Smooth muscle cell (in vitro differentiated cells): ENCODE data around the gene DIRAS2. TPM values are rescaled to one million over a fixed set of nuclear protein-coding genes. Genes with fewer than 3 reads are reported as not detected.

ENCODE experiments used
- DNase-seq: peaks from one replicate; lab custom pipeline; 2025; ENCODE audit not compliant: unreplicated experiment; lab: John Stamatoyannopoulos, UW
- H2AFZ ChIP-seq: fragments of 200-600 bp; sonication (generic); 2 replicates; pipeline ENCODE4 v1.6.0; 2016; ENCODE audit warnings: antibody characterized with exemption, low read depth, mild to moderate bottlenecking
- H3F3A ChIP-seq: fragments of 200-600 bp; sonication (generic); 2 replicates; pipeline ENCODE4 v1.6.0; 2017; ENCODE audit warnings: antibody characterized with exemption, low read depth
- H3K27ac ChIP-seq: fragments of 200-600 bp; sonication (generic); 2 replicates; pipeline ENCODE4 v1.5.1; 2016; ENCODE audit warnings: low read depth, mild to moderate bottlenecking
- H3K27me3 ChIP-seq: fragments of 200-600 bp; sonication (generic); 2 replicates; pipeline ENCODE4 v1.6.1; 2016; ENCODE audit warnings: low read depth, mild to moderate bottlenecking
- H3K36me3 ChIP-seq: fragments of 200-600 bp; sonication (generic); 2 replicates; pipeline ENCODE4 v1.5.1; 2016; ENCODE audit warnings: low read depth
- H3K4me1 ChIP-seq: fragments of 200-600 bp; sonication (generic); 2 replicates; pipeline ENCODE4 v1.5.1; 2016; ENCODE audit warnings: low read depth
- H3K4me2 ChIP-seq: fragments of 200-600 bp; sonication (generic); 2 replicates; pipeline ENCODE4 v1.6.0; 2016; ENCODE audit warnings: mild to moderate bottlenecking
- H3K4me3 ChIP-seq: fragments of 200-600 bp; sonication (generic); 2 replicates; pipeline ENCODE4 v1.5.1; 2016; ENCODE audit warnings: mild to moderate bottlenecking
- H3K79me2 ChIP-seq: fragments of 200-600 bp; sonication (generic); 2 replicates; pipeline ENCODE4 v1.6.0; 2016; ENCODE audit warnings: low read depth, mild to moderate bottlenecking
- H3K9ac ChIP-seq: fragments of 200-600 bp; sonication (generic); 2 replicates; pipeline ENCODE4 v1.6.0; 2016; ENCODE audit warnings: low read depth
- H3K9me3 ChIP-seq: fragments of 200-600 bp; sonication (generic); replicated peaks from 2 replicates; pipeline ENCODE4 v1.5.1; 2016; ENCODE audit warnings: low read depth
- H4K20me1 ChIP-seq: fragments of 200-600 bp; sonication (generic); 2 replicates; pipeline ENCODE4 v1.6.0; 2016; ENCODE audit warnings: low read depth
- WGBS: methylation state at CpG from one replicate; pipeline ENCODE4 v1.1.7; 2016; ENCODE audit warnings: low lambda C conversion rate; 5-methylcytosine and 5-hydroxymethylcytosine counted together
- polyA plus RNA-seq: library from polyadenylated mRNA; unstranded; fragments of >200 nt; fragmentation: Nextera tagmentation; extraction: Ambion mirVana; gene quantifications from 2 replicates; pipeline ENCODE4 v1.2.1, GENCODE V29; 2016
- total RNA-seq: library from RNA; depleted of rRNA; stranded (reverse); fragments of >200 nt; gene quantifications from 2 replicates; pipeline ENCODE4 v1.2.3, GENCODE V29; 2014
- TF ChIP-seq, protein P1 (sequence below): fragments of 200-600 bp; sonication (generic); IDR thresholded peaks from 2 replicates; pipeline ENCODE4 v1.5.1; 2017; ENCODE audit warnings: borderline replicate concordance, mild to moderate bottlenecking, antibody characterized with exemption; ENCODE audit not compliant: insufficient read depth, poor library complexity, severe bottlenecking

DIRAS2 gene
- total and polyA plus RNA-seq, 2 experiments from 2014 or later = 0.30 to 2.2 TPM

DNA sequence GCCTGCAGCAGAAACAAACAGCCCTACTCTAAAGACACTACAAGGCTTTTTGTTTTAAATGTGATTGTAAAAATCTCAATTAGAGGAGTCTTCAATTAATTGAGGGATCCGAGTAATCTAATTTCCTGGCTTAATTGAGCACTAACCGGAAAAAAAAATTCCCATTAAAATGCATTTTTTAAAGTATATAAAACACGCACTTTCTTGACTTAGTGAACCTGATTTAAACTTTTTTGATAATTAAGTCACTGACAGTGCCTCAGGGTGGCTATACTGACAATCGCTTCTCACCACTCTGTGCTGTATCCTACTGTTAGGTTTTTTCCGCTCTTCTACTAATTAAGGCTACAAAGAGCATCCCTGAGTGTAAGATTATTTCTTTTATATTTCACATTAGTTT lies 44.4 kb downstream of the DIRAS2 start:
- no peaks in the 10 kb centered on the region for H3K27me3 ChIP-seq
- no peak for DNase-seq
- no peaks in the 10 kb centered on the region for H3F3A ChIP-seq

GRCh38 chr9:90593646-90594045 lies 49.0 kb downstream of the DIRAS2 start:
- H3K36me3 ChIP-seq = no peaks in the 10 kb centered on the region

More for the DNA sequence above, 44.4 kb downstream of the DIRAS2 start:
- Histone ChIP-seq H3K27ac (no peak overlapping the region), H3K4me2 (no peak overlapping the region), H3K4me1 (no peaks in the 10 kb centered on the region), H3K36me3 (no peaks in the 10 kb centered on the region), H4K20me1 (no peaks in the 10 kb centered on the region), H3K79me2 (no peaks in the 10 kb centered on the region), H2AFZ (no peak overlapping the region), H3K4me3 (no peak overlapping the region), H3K9me3 (peaks cover 3% of the 10 kb centered on the region), H3K9ac (no peak overlapping the region)
- WGBS = 96% methylated on average over 5 of the region's 5 CpGs
- TF ChIP-seq, protein P1, sequence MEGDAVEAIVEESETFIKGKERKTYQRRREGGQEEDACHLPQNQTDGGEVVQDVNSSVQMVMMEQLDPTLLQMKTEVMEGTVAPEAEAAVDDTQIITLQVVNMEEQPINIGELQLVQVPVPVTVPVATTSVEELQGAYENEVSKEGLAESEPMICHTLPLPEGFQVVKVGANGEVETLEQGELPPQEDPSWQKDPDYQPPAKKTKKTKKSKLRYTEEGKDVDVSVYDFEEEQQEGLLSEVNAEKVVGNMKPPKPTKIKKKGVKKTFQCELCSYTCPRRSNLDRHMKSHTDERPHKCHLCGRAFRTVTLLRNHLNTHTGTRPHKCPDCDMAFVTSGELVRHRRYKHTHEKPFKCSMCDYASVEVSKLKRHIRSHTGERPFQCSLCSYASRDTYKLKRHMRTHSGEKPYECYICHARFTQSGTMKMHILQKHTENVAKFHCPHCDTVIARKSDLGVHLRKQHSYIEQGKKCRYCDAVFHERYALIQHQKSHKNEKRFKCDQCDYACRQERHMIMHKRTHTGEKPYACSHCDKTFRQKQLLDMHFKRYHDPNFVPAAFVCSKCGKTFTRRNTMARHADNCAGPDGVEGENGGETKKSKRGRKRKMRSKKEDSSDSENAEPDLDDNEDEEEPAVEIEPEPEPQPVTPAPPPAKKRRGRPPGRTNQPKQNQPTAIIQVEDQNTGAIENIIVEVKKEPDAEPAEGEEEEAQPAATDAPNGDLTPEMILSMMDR = no peak

DNA sequence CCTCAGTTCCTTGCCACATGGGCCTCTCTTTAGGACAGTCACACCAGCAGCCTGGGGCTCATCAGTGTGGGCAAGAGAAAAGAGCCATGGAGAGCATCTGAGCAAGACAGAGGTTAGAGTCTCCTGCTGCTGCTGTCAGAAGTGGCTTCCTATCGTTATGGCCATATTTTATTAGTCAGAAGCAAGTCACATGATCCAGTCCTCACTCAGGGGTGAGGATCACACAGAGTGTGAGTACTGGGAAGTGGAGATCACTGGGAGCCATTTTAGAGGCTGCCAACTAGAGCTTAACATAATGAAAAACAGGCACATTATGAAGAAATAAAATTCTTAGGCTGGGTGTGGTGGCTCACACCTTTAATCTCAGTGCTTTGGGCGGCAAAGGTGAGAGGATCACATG lies 62.0 kb downstream of the DIRAS2 start:
- Histone ChIP-seq H4K20me1 (no peaks in the 10 kb centered on the region), H3K4me3 (no peak overlapping the region), H3K9ac (no peak overlapping the region), H3K4me1 (no peaks in the 10 kb centered on the region), H3K4me2 (no peak overlapping the region), H3K79me2 (no peaks in the 10 kb centered on the region), H2AFZ (no peak overlapping the region), H3K36me3 (no peaks in the 10 kb centered on the region), H3K27ac (no peak overlapping the region), H3K9me3 (no peaks in the 10 kb centered on the region), H3K27me3 (no peaks in the 10 kb centered on the region), H3F3A (no peaks in the 10 kb centered on the region)
- TF ChIP-seq, protein P1 = no peak
- DNase-seq = no peak
- WGBS = 86% methylated on average over 2 of the region's 2 CpGs

More at GRCh38 chr9:90593646-90594045, 49.0 kb downstream of the DIRAS2 start:
- TF ChIP-seq, protein P1 = no peak
- H3K4me2 ChIP-seq = no peak overlapping the region
- H2AFZ ChIP-seq = no peak overlapping the region
- H4K20me1 ChIP-seq = no peaks in the 10 kb centered on the region
- H3K4me3 ChIP-seq = no peak overlapping the region
- H3K9me3 ChIP-seq = peaks cover 3% of the 10 kb centered on the region
- DNase-seq = no peak
- no peaks in the 10 kb centered on the region for H3K79me2 ChIP-seq
- no peaks in the 10 kb centered on the region for H3K4me1 ChIP-seq
- no peak overlapping the region for H3K27ac ChIP-seq
- WGBS = 64% methylated on average over 2 of the region's 2 CpGs
- H3F3A ChIP-seq = no peaks in the 10 kb centered on the region
- no peak overlapping the region for H3K9ac ChIP-seq
- H3K27me3 ChIP-seq = no peaks in the 10 kb centered on the region

- no peaks in the 10 kb centered on the region for H3K36me3 ChIP-seq
- H3K4me2 ChIP-seq = no peak overlapping the region
- H3K79me2 ChIP-seq = no peaks in the 10 kb centered on the region
- no peaks in the 10 kb centered on the region for H3K27me3 ChIP-seq
- H3F3A ChIP-seq = no peaks in the 10 kb centered on the region
- no peaks in the 10 kb centered on the region for H4K20me1 ChIP-seq
- no peak overlapping the region for H3K9ac ChIP-seq
- no peaks in the 10 kb centered on the region for H3K9me3 ChIP-seq
- H3K4me3 ChIP-seq = no peak overlapping the region
- H3K27ac ChIP-seq = no peak overlapping the region
- TF ChIP-seq, protein P1 = no peak
- H2AFZ ChIP-seq = no peak overlapping the region
- WGBS = 91% methylated on average over 2 of the region's 2 CpGs
- no peak for DNase-seq
- no peaks in the 10 kb centered on the region for H3K4me1 ChIP-seq
Measured at GRCh38 chr9:90579181-90579580, 63.4 kb downstream of the DIRAS2 start.
